G401 (cell line): ENCODE results near the gene TARBP1. TPM values are rescaled to one million over a fixed set of nuclear protein-coding genes. Genes with fewer than 3 reads are reported as not detected.
A peak's percentile ranks its signal among the peaks of the same experiment; 100 is the strongest.
"Not testable (repeated sequence)": the region's sequence is repeated elsewhere in the genome, so short reads cannot be mapped to it uniquely, and the experiment has no call there.

ENCODE experiments used
- DNase-seq: peaks from one replicate; pipeline ENCODE4 v3.0.0-alpha.2; 2015; ENCODE audit warnings: low spot score
- in situ Hi-C: cut with HindIII; loops from 2 replicates; pipeline ENCODE4 v1.10.0; 2016; ENCODE audit warnings: low sequenced_read_pairs, mixed read lengths
- total RNA-seq: library from RNA; depleted of rRNA; stranded (reverse); fragments of >200 nt; shearing (Covaris generic); gene quantifications from 2 replicates; pipeline ENCODE4 v1.2.3, GENCODE V29; 2014

The TARBP1 gene
- total RNA-seq, 1 experiment from 2014 or later, result 21.7 TPM

GRCh38 chr1:234405676-234406075, 73.3 kb downstream of the TARBP1 start:
- in situ Hi-C loops, result no loop called here
- DNase-seq, result no peak

- DNase-seq, result no peak
Measured at GRCh38 chr1:234402939-234403338, 76.0 kb downstream of the TARBP1 start.

GRCh38 chr1:234401658-234402057, 77.3 kb downstream of the TARBP1 start:
- DNase-seq, result no peak
- in situ Hi-C loops, result no loop called here

More at GRCh38 chr1:234402939-234403338, 76.0 kb downstream of the TARBP1 start:
- in situ Hi-C loops, result no loop called here

- in situ Hi-C loops, result no loop called here
- no peak for DNase-seq
Measured at GRCh38 chr1:234400773-234401172, 78.2 kb downstream of the TARBP1 start.

GRCh38 chr1:234399515-234399914, 79.5 kb downstream of the TARBP1 start:
- DNase-seq, in situ Hi-C loops: not testable (repeated sequence)

GRCh38 chr1:234398849-234399381, 80.1 kb downstream of the TARBP1 start:
- in situ Hi-C loops, result no loop called here
- no peak for DNase-seq

- DNase-seq, result no peak
- in situ Hi-C loops, result no loop called here
Measured at GRCh38 chr1:234397732-234398131, 81.2 kb downstream of the TARBP1 start.

GRCh38 chr1:234396871-234397270, 82.1 kb downstream of the TARBP1 start:
- no peak for DNase-seq
- in situ Hi-C loops, result no loop called here

GRCh38 chr1:234396092-234396491, 82.9 kb downstream of the TARBP1 start:
- no peak for DNase-seq
- in situ Hi-C loops, result no loop called here

GRCh38 chr1:234395297-234395696, 83.7 kb downstream of the TARBP1 start:
- DNase-seq, result no peak
- in situ Hi-C loops, result no loop called here

GRCh38 chr1:234393190-234393589, 85.8 kb downstream of the TARBP1 start:
- no peak for DNase-seq
- in situ Hi-C loops, result no loop called here

GRCh38 chr1:234388094-234388493, 90.9 kb downstream of the TARBP1 start:
- no peak for DNase-seq
- in situ Hi-C loops, result no loop called here

GRCh38 chr1:234386122-234386521, 92.9 kb downstream of the TARBP1 start:
- no peak for DNase-seq
- in situ Hi-C loops, result no loop called here

GRCh38 chr1:234381699-234382555, 97.1 kb downstream of the TARBP1 start:
- DNase-seq, result no peak
- in situ Hi-C loops, result no loop called here

GRCh38 chr1:234379591-234380109, 99.3 kb downstream of the TARBP1 start:
- in situ Hi-C loops, result not testable (repeated sequence)

GRCh38 chr1:234375672-234376071, 103.3 kb downstream of the TARBP1 start:
- in situ Hi-C loops, result no loop called here

More at GRCh38 chr1:234379591-234380109, 99.3 kb downstream of the TARBP1 start:
- not testable (repeated sequence) for DNase-seq

GRCh38 chr1:234373959-234374254, 105.1 kb downstream of the TARBP1 start:
- no peak for DNase-seq
- in situ Hi-C loops, result no loop called here

More at GRCh38 chr1:234375672-234376071, 103.3 kb downstream of the TARBP1 start:
- DNase-seq, result no peak

GRCh38 chr1:234373064-234373958, 105.7 kb downstream of the TARBP1 start, which contains the start of gene COA6:
TSS of gene COA6 (plus strand) at chr1:234373456. CDS start at chr1:234373467, 11 bp downstream.
- in situ Hi-C loops, result no loop called here
- DNase-seq, result peak; percentile 95

- DNase-seq, result no peak
- in situ Hi-C loops, result no loop called here
Measured at GRCh38 chr1:234372011-234372757, 106.8 kb downstream of the TARBP1 start.
